HepG2 (cell line): Measurements from ENCODE around the gene HILPDA. TPM values are rescaled to one million over a fixed set of nuclear protein-coding genes. Genes with fewer than 3 reads are reported as not detected.
"Not testable (repeated sequence)": the region's sequence is repeated elsewhere in the genome, so short reads cannot be mapped to it uniquely, and the experiment has no call there.

ENCODE experiments used
- CAMTA2 ChIP-seq: sonication (generic); formaldehyde crosslinking; IDR thresholded peaks from 2 replicates; pipeline ENCODE4 v1.4.0; 2020; ENCODE audit warnings: mild to moderate bottlenecking, missing genetic modification reagents, borderline replicate concordance
- E2F1 ChIP-seq: sonication (generic); formaldehyde crosslinking; IDR thresholded peaks from 2 replicates; pipeline ENCODE4 v1.5.0; 2020; ENCODE audit warnings: missing genetic modification reagents
- MXD1 ChIP-seq: sonication (generic); formaldehyde crosslinking; IDR thresholded peaks from 2 replicates; pipeline ENCODE4 v1.4.0; 2020; ENCODE audit warnings: mild to moderate bottlenecking, missing genetic modification reagents
- MZF1 ChIP-seq: sonication (generic); formaldehyde crosslinking; IDR thresholded peaks from 2 replicates; pipeline ENCODE4 v1.8.1; 2023; ENCODE audit warnings: mild to moderate bottlenecking, missing genetic modification reagents, borderline replicate concordance
- NRL ChIP-seq: sonication (generic); formaldehyde crosslinking; IDR thresholded peaks from 2 replicates; pipeline ENCODE4 v1.5.0; 2020; ENCODE audit warnings: missing genetic modification reagents, mild to moderate bottlenecking, moderate library complexity, borderline replicate concordance
- PRDM15 ChIP-seq: sonication (generic); formaldehyde crosslinking; IDR thresholded peaks from 2 replicates; pipeline ENCODE4 v1.4.0; 2020; ENCODE audit warnings: missing genetic modification reagents
- TARDBP ChIP-seq: sonication (generic); formaldehyde crosslinking; IDR thresholded peaks from 2 replicates; pipeline ENCODE4 v1.8.0; 2022; ENCODE audit warnings: mild to moderate bottlenecking, missing genetic modification reagents
- TBX2 ChIP-seq: sonication (generic); formaldehyde crosslinking; IDR thresholded peaks from 2 replicates; pipeline ENCODE4 v1.5.0; 2020; ENCODE audit warnings: missing genetic modification reagents, mild to moderate bottlenecking, borderline replicate concordance
- ZFY ChIP-seq: sonication (generic); formaldehyde crosslinking; IDR thresholded peaks from 2 replicates; pipeline ENCODE4 v1.4.0; 2020; ENCODE audit warnings: missing genetic modification reagents
- ZHX2 ChIP-seq, 2 experiments: sonication (generic) in 1 of 2; formaldehyde crosslinking in 1 of 2; IDR thresholded peaks; 2 replicates each; pipeline versions ENCODE4 v1.6.1 to v1.9.0; 2014 to 2022; ENCODE audit warnings: antibody characterized with exemption in 1 of 2, borderline replicate concordance in 1 of 2, inconsistent platforms in 1 of 2, low read depth in 1 of 2, missing genetic modification reagents in 1 of 2
- ZNF468 ChIP-seq: sonication (generic); formaldehyde crosslinking; IDR thresholded peaks from 2 replicates; pipeline ENCODE4 v1.8.0; 2022; ENCODE audit warnings: mild to moderate bottlenecking, moderate library complexity, missing genetic modification reagents
- ZNF598 ChIP-seq: sonication (generic); formaldehyde crosslinking; IDR thresholded peaks from 2 replicates; pipeline ENCODE4 v1.5.1; 2020; ENCODE audit warnings: mild to moderate bottlenecking, missing genetic modification reagents, borderline replicate concordance
- ZNF709 ChIP-seq: sonication (generic); formaldehyde crosslinking; IDR thresholded peaks from 2 replicates; pipeline ENCODE4 v1.5.0; 2020; ENCODE audit warnings: mild to moderate bottlenecking, missing genetic modification reagents
- ZNF773 ChIP-seq: sonication (generic); formaldehyde crosslinking; IDR thresholded peaks from 2 replicates; pipeline ENCODE4 v1.4.0; 2020; ENCODE audit warnings: missing genetic modification reagents, borderline replicate concordance
- ZNF788 ChIP-seq: sonication (generic); formaldehyde crosslinking; IDR thresholded peaks from 2 replicates; pipeline ENCODE4 v1.5.0; 2020; ENCODE audit warnings: mild to moderate bottlenecking, missing genetic modification reagents, borderline replicate concordance
- polyA plus RNA-seq, 8 experiments: library from polyadenylated mRNA; depleted of rRNA in 3 of 8; stranded (reverse) in 7 of 8; unstranded in 1 of 8; fragments of >200 nt; fragmentation: Illumina TruSeq in 4 of 8; extraction: Trizol in 4 of 8; gene quantifications; 2 replicates each; pipeline versions ENCODE4 v1.2.1 to v1.2.3, GENCODE V29; 2011 to 2016; ENCODE audit warnings: low read depth in 4 of 8, missing spikeins in 1 of 8, mixed read lengths in 1 of 8; ENCODE audit not compliant: insufficient read depth in 1 of 8
- total RNA-seq, 5 experiments: library from RNA; depleted of rRNA; stranded (reverse); fragments of >200 nt; fragmentation: Illumina TruSeq; extraction: Trizol; gene quantifications; 2 replicates each; pipeline ENCODE4 v1.2.3, GENCODE V29; 2016; ENCODE audit warnings: low read depth in 1 of 5

HILPDA gene
- total and polyA plus RNA-seq, 2 of the 13 experiments (the other 11 are each of a cell fraction or from before 2014, with no cell fraction given) = 11.1 to 44.0 TPM

- TF ChIP-seq NRL (peak; percentile 87), TBX2 (CRISPR knock-in tag) (peak; percentile 73; the same call in 1 of the 2 replicates), PRDM15 (CRISPR knock-in tag) (peak; percentile 76), E2F1 (peak; percentile 96), ZNF773 (CRISPR knock-in tag) (0 out of 2 replicates have a peak, but pooled peaks have one; percentile 61), CAMTA2 (CRISPR knock-in tag) (0 out of 2 replicates have a peak, but pooled peaks have one; percentile 63), ZNF598 (CRISPR knock-in tag) (peak; percentile 63; the same call in 1 of the 2 replicates), ZFY (peak; percentile 83), ZNF709 (peak; percentile 78), ZNF788 (CRISPR knock-in tag) (peak; percentile 56; the same call in 1 of the 2 replicates), MXD1 (CRISPR knock-in tag) (peak; percentile 73), ZNF468 (CRISPR knock-in tag) (0 out of 2 replicates have a peak, but pooled peaks have one; percentile 38), ZHX2 (IDR thresholded peaks at IDR 0.05; ENCODE audit: low read depth) (peak; percentile 83), MZF1 (0 out of 2 replicates have a peak, but pooled peaks have one; percentile 45), TARDBP (peak; percentile 22; the same call in 1 of the 2 replicates)
- not testable (repeated sequence) for TF ChIP-seq ZHX2 (CRISPR knock-in tag; IDR thresholded peaks at IDR 0.05; ENCODE audit: borderline replicate concordance)
These were observed 21.0 kb downstream of the HILPDA start, which contains the start of gene METTL2B (continued) for GRCh38 chr7:128476402-128477335.
